GM10248 (cell line): Measurements from ENCODE around the gene APLP1.
A peak's percentile ranks its signal among the peaks of the same experiment; 100 is the strongest.

Source experiments
- CTCF ChIA-PET: fragments of 300-600 bp; sonication (Branson Sonifier 250); formaldehyde crosslinking; extraction: SDS; loops from one replicate; lab custom pipeline; 2021; ENCODE audit warnings: antibody characterized with exemption; lab: Yijun Ruan, JAX
- POLR2A ChIA-PET: fragments of 350-650 bp; sonication (Branson Sonifier 250); formaldehyde crosslinking; extraction: SDS; loops from one replicate; lab custom pipeline; 2020; ENCODE audit warnings: antibody characterized with exemption; lab: Yijun Ruan, JAX
- DNase-seq: peaks from one replicate; pipeline ENCODE4 v3.0.0; 2012; ENCODE audit errors: extremely low spot score
- TF ChIP-seq, protein P1 (sequence below): IDR thresholded peaks from 2 replicates; pipeline ENCODE4 v1.5.1; 2012; ENCODE audit warnings: mild to moderate bottlenecking, low read depth; ENCODE audit errors: extremely low read depth, missing control alignments, control extremely low read depth

The APLP1 gene

DNA sequence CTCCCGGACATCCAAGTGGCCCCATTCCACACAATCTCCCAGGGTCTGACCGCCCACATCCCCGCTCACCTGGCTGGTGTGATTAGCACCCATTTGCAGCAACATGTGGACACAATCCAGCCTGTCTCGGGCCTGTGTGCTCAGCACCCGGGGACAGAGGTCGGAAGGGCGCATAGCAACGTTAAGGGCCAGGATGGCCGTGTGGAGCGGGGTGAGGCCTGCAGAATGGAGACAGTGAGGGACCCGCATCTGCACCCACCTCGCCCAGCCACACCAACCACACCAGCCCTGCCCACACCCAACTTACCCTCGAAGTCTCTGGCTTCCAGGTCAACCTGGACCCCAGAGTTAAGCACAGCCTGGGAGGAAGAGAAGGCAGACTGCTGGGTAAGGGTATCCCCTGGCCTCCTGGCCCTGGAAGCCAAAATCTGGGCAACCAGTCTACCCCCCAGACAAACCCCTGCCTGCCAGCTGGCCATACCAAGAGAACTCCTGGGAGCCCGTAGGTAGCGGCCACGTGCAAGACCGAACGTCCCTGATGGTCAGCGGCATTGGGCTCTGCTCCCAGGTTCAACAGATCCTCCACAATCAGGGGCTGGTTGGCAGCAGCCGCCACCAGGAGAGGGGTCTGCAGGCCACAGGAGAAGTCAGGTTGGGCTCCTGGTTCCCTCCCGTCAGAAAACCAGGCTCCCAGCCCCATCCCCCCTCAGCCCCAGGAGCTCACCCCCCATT lies 27.7 kb downstream of the APLP1 start:
- ChIA-PET CTCF (interaction anchor here (2.4 to 6.2 kb wide), 2 partner anchors 14 to 35 kb away, joined by 8 to 27 read pairs; no protein-coding TSS in a partner anchor), POLR2A (no interaction called here)
- TF ChIP-seq, protein P1, sequence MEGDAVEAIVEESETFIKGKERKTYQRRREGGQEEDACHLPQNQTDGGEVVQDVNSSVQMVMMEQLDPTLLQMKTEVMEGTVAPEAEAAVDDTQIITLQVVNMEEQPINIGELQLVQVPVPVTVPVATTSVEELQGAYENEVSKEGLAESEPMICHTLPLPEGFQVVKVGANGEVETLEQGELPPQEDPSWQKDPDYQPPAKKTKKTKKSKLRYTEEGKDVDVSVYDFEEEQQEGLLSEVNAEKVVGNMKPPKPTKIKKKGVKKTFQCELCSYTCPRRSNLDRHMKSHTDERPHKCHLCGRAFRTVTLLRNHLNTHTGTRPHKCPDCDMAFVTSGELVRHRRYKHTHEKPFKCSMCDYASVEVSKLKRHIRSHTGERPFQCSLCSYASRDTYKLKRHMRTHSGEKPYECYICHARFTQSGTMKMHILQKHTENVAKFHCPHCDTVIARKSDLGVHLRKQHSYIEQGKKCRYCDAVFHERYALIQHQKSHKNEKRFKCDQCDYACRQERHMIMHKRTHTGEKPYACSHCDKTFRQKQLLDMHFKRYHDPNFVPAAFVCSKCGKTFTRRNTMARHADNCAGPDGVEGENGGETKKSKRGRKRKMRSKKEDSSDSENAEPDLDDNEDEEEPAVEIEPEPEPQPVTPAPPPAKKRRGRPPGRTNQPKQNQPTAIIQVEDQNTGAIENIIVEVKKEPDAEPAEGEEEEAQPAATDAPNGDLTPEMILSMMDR, result no peak
- no peak for DNase-seq

DNA sequence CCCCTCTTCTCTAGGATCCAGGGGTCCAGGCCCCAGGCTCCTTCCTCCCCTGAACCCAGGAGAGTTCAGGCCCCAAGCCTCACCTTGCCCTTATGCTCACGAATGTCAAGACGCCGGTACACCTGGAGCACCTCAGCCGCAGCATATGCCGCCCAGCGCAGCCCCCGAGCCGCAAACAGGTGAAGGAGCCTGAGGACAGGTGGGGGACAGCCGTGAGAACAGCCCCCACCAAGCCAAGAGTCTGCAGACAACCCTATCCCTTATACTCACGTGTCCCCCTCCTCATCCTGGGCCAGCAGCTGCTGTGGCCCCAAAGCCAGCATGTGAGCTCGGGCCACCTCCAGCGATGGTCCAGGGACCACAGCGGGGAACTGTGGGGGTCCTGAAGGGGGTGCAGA lies 28.3 kb downstream of the APLP1 start:
- no peak for DNase-seq
- ChIA-PET POLR2A (no interaction called here), CTCF (interaction anchor here (2.4 to 6.2 kb wide), 2 partner anchors 15 to 35 kb away, joined by 8 to 27 read pairs; no protein-coding TSS in a partner anchor)
- TF ChIP-seq, protein P1, result no peak

DNA sequence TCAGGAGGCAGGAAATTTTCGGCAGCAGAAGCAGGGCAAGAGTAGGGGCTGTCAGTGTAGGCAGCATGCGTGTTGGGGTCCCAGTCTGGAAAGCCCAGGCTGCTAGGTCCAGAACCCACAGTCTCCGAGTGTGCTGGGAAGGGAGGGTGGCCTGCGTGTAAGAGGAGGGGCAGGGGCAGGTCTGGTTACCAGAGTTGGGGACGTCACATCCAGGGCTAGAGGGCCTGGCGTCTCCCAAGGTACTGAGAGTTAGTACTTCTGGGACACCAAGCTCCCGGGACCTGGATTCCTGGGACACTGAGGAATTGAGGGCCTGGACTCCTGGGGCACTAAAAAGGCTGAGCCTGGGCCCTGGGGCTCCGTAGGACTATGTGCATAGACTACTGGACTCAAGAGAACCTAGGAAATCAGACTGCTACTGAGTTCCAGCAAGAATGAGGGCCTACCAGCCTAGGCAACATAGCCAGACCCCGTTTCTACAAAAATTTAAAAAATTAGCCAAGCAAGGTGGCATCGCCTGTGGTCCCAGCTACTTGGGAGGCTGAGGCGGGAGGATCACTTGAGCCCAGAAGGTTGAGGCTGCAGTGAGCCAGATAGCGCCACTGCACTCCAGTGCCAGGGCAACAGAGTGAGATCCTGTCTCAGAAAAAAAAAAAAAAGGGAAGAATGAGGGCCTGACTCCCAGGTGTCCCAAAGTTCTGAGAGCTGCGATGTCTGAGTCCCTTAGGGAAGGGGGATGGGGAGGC lies 29.5 kb downstream of the APLP1 start:
- POLR2A ChIA-PET, result interaction anchor here (0.7 kb wide), 2 partner anchors 16 to 108 kb away, joined by 4 read pairs; no protein-coding TSS in a partner anchor
- TF ChIP-seq, protein P1, result no peak
- CTCF ChIA-PET, result interaction anchor here (2.4 to 6.2 kb wide), 2 partner anchors 16 to 34 kb away, joined by 8 to 27 read pairs; no protein-coding TSS in a partner anchor
- DNase-seq, result no peak

DNA sequence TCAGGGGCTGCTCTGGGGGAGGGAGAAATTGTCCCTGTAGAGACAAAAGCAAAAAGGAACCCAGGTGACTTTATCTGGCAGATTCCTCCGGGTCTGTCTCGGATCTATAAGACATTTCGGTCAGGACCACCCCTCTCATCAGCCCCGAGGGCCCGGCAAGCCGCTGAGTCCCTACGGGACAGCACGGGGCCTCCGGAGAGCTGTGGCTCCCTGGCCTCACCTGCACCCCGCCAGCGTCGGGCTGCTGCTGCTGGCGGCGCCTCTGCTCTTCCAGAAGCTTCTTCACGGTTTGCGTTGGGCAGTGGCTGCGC lies 30.1 kb downstream of the APLP1 start:
- ChIA-PET POLR2A (interaction anchor here (0.7 kb wide), 1 partner anchor 109 kb away, joined by 4 read pairs; no protein-coding TSS in a partner anchor), CTCF (interaction anchor here (6.2 kb wide), 1 partner anchor 33 kb away, joined by 27 read pairs; no protein-coding TSS in a partner anchor)
- no peak for DNase-seq
- TF ChIP-seq, protein P1, result no peak

DNA sequence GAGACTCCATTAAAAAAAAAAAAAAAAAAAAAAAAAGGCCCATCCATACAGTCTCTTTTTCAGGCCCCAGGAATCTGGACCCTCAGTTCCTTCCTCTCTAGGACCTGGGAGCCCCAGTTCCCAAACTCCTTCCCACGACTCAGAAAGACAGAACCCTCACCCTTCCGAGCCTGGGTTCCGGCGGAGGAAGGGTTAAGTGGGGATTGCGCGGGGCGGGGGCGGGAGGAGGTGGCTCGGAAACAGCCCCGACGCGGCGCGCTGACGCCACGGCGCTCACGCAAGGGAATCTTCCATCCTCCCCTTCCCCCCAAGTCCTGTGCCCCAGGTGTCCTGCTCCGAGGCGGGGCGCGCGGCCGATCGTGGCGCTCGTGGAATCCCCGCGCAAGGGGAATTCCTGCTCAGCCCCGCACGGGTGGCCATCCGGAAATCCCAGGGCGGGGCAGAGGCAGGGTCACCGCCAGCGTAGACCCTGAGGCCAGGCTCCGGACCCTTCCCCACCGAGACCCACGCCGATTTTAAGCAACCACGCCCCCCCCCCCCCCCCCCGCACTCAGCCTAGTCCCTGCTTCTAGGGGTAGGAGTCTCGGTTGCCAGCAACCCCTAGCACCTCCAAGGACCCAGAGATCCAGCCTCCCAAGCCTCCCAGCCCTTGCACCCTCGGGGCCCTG lies 31.3 kb downstream of the APLP1 start:
- peak; percentile 93 for DNase-seq
- ChIA-PET CTCF (interaction anchor here (1.4 kb wide), 1 partner anchor 32 kb away, joined by 6 read pairs; no protein-coding TSS in a partner anchor), POLR2A (interaction anchor here (0.7 kb wide), 1 partner anchor 192 kb away, joined by 3 read pairs; no protein-coding TSS in a partner anchor)
- TF ChIP-seq, protein P1, result no peak

DNA sequence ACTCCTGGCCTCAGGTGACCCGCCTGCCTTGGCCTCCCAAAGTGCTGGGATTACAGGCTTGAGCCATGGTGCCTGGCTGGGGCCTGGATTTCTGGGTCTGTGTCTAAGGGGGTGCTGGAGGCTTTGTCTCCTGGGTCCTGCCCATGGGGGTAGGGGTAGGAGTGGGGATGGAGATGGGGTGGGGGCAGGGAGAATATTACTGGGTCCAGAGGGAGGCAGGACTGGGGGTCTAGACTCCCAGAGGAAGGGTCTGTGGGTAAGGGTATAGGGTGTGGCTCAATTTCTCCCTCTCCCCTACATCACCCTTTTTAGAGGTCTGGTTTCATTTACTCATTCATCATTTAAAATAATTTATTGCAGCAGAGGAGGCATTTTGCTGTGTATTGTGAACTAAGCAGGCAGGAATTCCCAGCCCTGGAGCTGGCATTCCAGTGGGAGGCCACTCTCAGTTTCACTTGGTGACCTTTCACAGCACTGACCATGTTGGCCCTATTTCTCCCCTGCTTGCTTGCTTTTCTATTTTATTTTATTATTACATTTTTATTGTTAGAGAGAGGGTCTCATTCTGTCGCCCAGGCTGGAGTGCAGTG lies 32.8 kb downstream of the APLP1 start:
- no peak for DNase-seq
- POLR2A ChIA-PET, result interaction anchor here (0.9 to 1.0 kb wide), 2 partner anchors 8 to 18 kb away, joined by 4 read pairs; no protein-coding TSS in a partner anchor

More for the DNA sequence above, 32.8 kb downstream of the APLP1 start:
- TF ChIP-seq, protein P1, result no peak
- CTCF ChIA-PET, result interaction anchor here (0.9 to 1.4 kb wide), 2 partner anchors 30 to 46 kb away, joined by 3 to 6 read pairs; no protein-coding TSS in a partner anchor
